IgD-negative memory B cell (primary cell): Measurements from ENCODE around the gene CR1L. TPM values are rescaled to one million over a fixed set of nuclear protein-coding genes. Genes with fewer than 3 reads are reported as not detected.
"Not testable (repeated sequence)": the region's sequence is repeated elsewhere in the genome, so short reads cannot be mapped to it uniquely, and the experiment has no call there.

ENCODE experiments used
- H3K27ac Mint-ChIP-seq, 3 donors: one replicate each; pipeline ENCODE4 v1.8.0; 2020 to 2022; ENCODE audit warnings: mild to moderate bottlenecking in 3 of 3, mixed read lengths in 3 of 3, moderate library complexity in 1 of 3
- H3K27me3 Mint-ChIP-seq: one replicate; pipeline ENCODE4 v1.8.0; 2021; ENCODE audit warnings: mixed read lengths
- H3K36me3 Mint-ChIP-seq: one replicate; pipeline ENCODE4 v1.8.0; 2020; ENCODE audit warnings: mild to moderate bottlenecking, mixed read lengths
- H3K4me1 Mint-ChIP-seq, 3 donors: one replicate each; pipeline ENCODE4 v1.8.0; 2020 to 2022; ENCODE audit warnings: mixed read lengths in 3 of 3, mild to moderate bottlenecking in 1 of 3
- H3K4me3 Mint-ChIP-seq, 4 donors: one replicate each; pipeline ENCODE4 v1.8.0; 2020 to 2022; ENCODE audit warnings: mild to moderate bottlenecking in 4 of 4, mixed read lengths in 4 of 4, moderate library complexity in 3 of 4
- H3K9me3 Mint-ChIP-seq, 3 donors: one replicate each; pipeline ENCODE4 v1.8.0; 2020 to 2021; ENCODE audit warnings: mixed read lengths in 3 of 3, mild to moderate bottlenecking in 1 of 3
- polyA plus RNA-seq: library from polyadenylated mRNA; unstranded; fragments of 300-500 nt; fragmentation: Illumina TruSeq; gene quantifications from one replicate; pipeline ENCODE4 v1.2.3, GENCODE V29; 2021

The CR1L gene
- polyA plus RNA-seq, 1 donor from 2014 or later: not detected

- Mint-ChIP-seq H3K36me3 (peaks cover 6% of the 10 kb centered on the region), H3K4me3 (no peak overlapping the region), H3K27ac (no peak overlapping the region), H3K4me1 (peaks cover 2 to 5% (median 4%) of the 10 kb centered on the region in 3 donors), H3K9me3 (no peaks in the 10 kb centered on the region), H3K27me3 (no peaks in the 10 kb centered on the region)
Observed at GRCh38 chr1:207654320-207654719, 9.4 kb downstream of the CR1L start.

- Mint-ChIP-seq H3K4me3 (no peak overlapping the region), H3K27me3 (no peaks in the 10 kb centered on the region), H3K4me1 (no peaks in the 10 kb centered on the region), H3K36me3 (peaks cover 5% of the 10 kb centered on the region), H3K9me3 (no peaks in the 10 kb centered on the region), H3K27ac (no peak overlapping the region)
Observed at GRCh38 chr1:207658408-207658807, 13.5 kb downstream of the CR1L start.

DNA sequence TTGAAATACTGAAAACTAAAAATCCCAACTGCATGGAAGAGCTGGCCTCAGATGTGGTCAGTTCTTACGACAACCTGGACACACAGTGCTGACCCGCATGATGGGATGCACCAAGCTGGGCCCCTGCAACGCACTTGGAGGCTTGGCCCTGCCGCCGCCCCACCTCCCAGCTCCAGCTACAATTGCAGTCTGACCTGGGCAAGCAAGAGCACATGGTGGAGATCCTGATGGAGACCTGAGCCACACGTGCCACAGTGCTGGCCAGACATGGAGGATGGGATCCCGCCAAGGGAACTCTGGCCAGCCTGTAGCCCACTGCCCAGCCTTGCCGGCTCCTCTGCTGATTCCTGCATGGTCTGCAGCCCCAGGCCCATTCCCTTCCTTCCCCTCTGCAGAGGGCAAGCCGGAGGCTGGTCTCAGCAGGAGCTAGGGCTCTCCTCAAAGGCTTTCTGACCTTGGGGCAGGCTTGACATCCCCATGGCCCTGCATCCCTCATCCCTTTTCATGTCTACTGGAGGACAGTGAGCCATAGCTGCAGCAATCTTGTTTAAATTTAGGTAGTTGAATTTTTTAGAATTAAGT is 14.1 kb downstream of the CR1L start:
- Mint-ChIP-seq H3K27me3 (peaks cover 2% of the 10 kb centered on the region), H3K4me1 (no peaks in the 10 kb centered on the region), H3K27ac (no peak overlapping the region), H3K36me3 (peaks cover 5% of the 10 kb centered on the region), H3K4me3 (no peak overlapping the region), H3K9me3 (no peaks in the 10 kb centered on the region)

DNA sequence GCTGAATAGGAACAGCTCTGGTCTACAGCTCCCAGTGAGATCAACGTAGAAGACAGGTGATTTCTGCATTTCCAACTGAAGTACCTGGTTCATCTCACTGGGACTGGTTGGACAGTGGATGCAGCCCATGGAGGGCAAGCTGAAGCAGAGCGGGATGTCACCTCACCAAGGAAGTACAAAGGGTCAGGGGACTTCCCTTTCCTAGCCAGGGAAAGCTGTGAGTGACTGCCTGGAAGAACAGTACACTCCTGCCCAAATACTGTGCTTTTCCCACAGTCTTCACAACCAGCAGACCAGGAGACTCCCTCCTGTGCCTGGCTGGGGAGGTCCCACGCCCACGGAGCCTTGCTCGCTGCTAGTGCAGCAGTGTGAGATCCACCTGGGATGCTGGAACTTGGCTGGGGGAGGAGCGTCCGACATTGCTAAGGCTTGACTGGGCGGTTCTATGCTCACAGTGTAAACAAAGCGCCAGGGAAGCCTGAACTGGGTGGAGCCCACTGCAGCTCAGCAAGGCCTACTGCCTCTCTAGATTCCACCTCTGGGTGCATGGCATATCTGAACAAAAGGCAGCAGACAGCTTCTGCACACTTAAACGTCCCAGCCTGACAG is 14.7 kb downstream of the CR1L start:
- H3K9me3 Mint-ChIP-seq: no peaks in the 10 kb centered on the region
- no peak overlapping the region for H3K27ac Mint-ChIP-seq
- peaks cover 0 to 2% (median 0%) of the 10 kb centered on the region in 3 donors for H3K4me1 Mint-ChIP-seq
- no peak overlapping the region for H3K4me3 Mint-ChIP-seq
- H3K27me3 Mint-ChIP-seq: peaks cover 7% of the 10 kb centered on the region
- H3K36me3 Mint-ChIP-seq: peaks cover 5% of the 10 kb centered on the region

DNA sequence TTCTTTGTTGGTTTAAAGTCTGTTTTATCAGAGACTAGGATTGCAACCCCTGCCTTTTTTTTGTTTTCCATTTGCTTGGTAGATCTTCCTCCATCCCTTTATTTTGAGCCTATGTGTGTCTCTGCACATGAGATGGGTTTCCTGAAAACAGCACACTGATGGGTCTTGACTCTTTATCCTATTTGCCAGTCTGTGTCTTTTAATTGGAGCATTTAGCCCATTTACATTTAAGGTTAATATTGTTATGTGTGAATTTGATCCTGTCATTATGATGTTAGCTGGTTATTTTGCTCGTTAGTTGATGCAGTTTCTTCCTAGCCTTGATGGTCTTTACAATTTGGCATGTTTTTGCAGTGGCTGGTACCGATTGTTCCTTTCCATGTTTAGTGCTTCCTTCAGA is 16.5 kb downstream of the CR1L start:
- not testable (repeated sequence) for H3K27me3 Mint-ChIP-seq, H3K4me1 Mint-ChIP-seq, H3K27ac Mint-ChIP-seq, H3K9me3 Mint-ChIP-seq, H3K36me3 Mint-ChIP-seq, H3K4me3 Mint-ChIP-seq

- Mint-ChIP-seq H3K4me1 (peaks cover 15 to 21% (median 20%) of the 10 kb centered on the region in 3 donors), H3K27me3 (peaks cover 45% of the 10 kb centered on the region), H3K36me3 (peaks cover 6% of the 10 kb centered on the region), H3K27ac (no peak overlapping the region), H3K9me3 (peaks cover 5 to 6% (median 6%) of the 10 kb centered on the region in 3 donors), H3K4me3 (no peak overlapping the region)
Observed at GRCh38 chr1:207666342-207666741, 21.4 kb downstream of the CR1L start.

DNA sequence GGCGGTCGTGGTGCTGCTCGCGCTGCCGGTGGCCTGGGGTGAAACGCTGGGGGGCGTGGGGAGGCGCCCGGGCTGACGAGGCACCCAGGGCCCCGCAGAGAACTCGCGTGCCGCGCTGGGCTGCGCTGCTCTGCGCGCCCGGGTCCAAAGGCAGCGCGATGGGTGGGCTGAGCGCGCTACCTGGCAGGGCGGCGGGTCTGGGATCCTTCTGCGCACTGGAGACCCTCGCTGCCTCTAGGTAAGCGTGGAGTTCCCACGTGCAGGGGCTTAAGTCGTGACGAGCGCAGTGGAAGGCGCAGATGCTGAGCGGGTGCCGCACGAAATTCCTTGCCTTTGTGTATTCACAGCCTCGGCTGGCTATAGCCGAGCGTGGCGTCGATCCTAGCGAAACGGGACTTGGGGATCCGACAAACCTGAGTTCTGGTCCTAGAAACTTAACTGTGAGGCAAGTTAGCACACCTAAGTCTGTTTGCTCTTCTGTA is 24.6 kb downstream of the CR1L start:
- Mint-ChIP-seq H3K9me3 (peaks cover 5 to 6% (median 6%) of the 10 kb centered on the region in 3 donors), H3K27me3 (peaks cover 43% of the 10 kb centered on the region), H3K36me3 (peaks cover 4% of the 10 kb centered on the region), H3K4me1 (peaks cover 14 to 29% (median 24%) of the 10 kb centered on the region in 3 donors), H3K4me3 (peak overlapping the region; percentile 27 to 83 (median 75)), H3K27ac (no peak overlapping the region)

- H3K27me3 Mint-ChIP-seq: peaks cover 42% of the 10 kb centered on the region
- peaks cover 4% of the 10 kb centered on the region for H3K36me3 Mint-ChIP-seq
- peaks cover 13 to 29% (median 24%) of the 10 kb centered on the region in 3 donors for H3K4me1 Mint-ChIP-seq
- peak overlapping the region in 2 of 3 donors; percentile 1 to 59 for H3K27ac Mint-ChIP-seq
- H3K4me3 Mint-ChIP-seq: peak overlapping the region; percentile 27 to 83 (median 75)
- peaks cover 5 to 6% (median 6%) of the 10 kb centered on the region in 3 donors for H3K9me3 Mint-ChIP-seq
Observed at GRCh38 chr1:207670192-207670591, 25.3 kb downstream of the CR1L start.

DNA sequence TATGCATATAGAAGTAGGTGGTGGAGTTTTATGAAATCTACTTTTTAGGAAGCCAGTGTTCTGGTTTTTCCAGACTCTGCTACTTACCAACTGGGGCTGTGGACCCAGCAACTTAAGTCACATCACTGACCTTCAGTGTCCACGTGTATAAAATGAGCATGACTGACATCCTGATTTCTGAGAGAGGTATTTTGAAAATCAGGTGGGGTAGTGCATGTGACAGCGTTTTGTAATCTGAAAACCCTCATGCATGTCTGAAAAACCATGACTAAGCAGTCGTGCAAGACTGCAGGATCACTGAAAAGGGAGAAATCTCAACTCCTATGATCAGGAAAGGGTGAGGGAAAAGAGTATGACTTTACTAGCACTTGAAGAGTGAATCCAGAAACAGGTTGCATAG is 26.1 kb downstream of the CR1L start:
- no peak overlapping the region for H3K27ac Mint-ChIP-seq
- peaks cover 13 to 29% (median 24%) of the 10 kb centered on the region in 3 donors for H3K4me1 Mint-ChIP-seq
- H3K27me3 Mint-ChIP-seq: peaks cover 44% of the 10 kb centered on the region
- peak overlapping the region in 1 of 4 donors; percentile 70 for H3K4me3 Mint-ChIP-seq
- H3K9me3 Mint-ChIP-seq: peaks cover 4 to 6% (median 5%) of the 10 kb centered on the region in 3 donors
- H3K36me3 Mint-ChIP-seq: peaks cover 4% of the 10 kb centered on the region

GRCh38 chr1:207672522-207673130 is 27.7 kb downstream of the CR1L start:
- Mint-ChIP-seq H3K4me1 (peaks cover 13 to 29% (median 24%) of the 10 kb centered on the region in 3 donors), H3K9me3 (no peaks in the 10 kb centered on the region), H3K27ac (no peak overlapping the region), H3K4me3 (no peak overlapping the region), H3K27me3 (peaks cover 37% of the 10 kb centered on the region), H3K36me3 (peaks cover 1% of the 10 kb centered on the region)

- Mint-ChIP-seq H3K36me3 (no peaks in the 10 kb centered on the region), H3K4me1 (peaks cover 11 to 24% (median 24%) of the 10 kb centered on the region in 3 donors), H3K27ac (no peak overlapping the region), H3K27me3 (peaks cover 32% of the 10 kb centered on the region), H3K9me3 (no peaks in the 10 kb centered on the region), H3K4me3 (no peak overlapping the region)
Observed at GRCh38 chr1:207673399-207673798, 28.5 kb downstream of the CR1L start.

DNA sequence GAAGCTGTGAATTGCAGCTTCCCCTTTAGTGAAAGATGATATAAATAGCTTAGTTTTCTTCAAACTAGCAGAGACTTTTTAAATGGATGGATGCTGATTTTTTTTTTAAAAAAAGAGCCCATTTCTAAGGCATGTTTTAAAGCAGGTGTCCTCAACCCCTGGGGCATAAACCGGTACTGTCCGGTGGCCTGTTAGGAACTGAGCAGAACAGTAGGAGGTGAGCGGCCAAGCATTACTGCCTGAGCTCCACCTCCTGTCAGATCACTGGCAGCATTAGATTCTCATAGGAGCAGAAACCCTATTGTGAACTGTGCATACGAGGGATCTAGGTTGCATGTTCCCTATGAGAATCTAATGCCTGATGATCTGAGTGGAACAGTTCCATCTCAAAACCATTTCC is 31.2 kb downstream of the CR1L start:
- no peak overlapping the region for H3K4me3 Mint-ChIP-seq
- no peaks in the 10 kb centered on the region for H3K9me3 Mint-ChIP-seq
- peaks cover 10% of the 10 kb centered on the region for H3K27me3 Mint-ChIP-seq
- peaks cover 0 to 8% (median 5%) of the 10 kb centered on the region in 3 donors for H3K4me1 Mint-ChIP-seq
- no peaks in the 10 kb centered on the region for H3K36me3 Mint-ChIP-seq
- H3K27ac Mint-ChIP-seq: no peak overlapping the region

DNA sequence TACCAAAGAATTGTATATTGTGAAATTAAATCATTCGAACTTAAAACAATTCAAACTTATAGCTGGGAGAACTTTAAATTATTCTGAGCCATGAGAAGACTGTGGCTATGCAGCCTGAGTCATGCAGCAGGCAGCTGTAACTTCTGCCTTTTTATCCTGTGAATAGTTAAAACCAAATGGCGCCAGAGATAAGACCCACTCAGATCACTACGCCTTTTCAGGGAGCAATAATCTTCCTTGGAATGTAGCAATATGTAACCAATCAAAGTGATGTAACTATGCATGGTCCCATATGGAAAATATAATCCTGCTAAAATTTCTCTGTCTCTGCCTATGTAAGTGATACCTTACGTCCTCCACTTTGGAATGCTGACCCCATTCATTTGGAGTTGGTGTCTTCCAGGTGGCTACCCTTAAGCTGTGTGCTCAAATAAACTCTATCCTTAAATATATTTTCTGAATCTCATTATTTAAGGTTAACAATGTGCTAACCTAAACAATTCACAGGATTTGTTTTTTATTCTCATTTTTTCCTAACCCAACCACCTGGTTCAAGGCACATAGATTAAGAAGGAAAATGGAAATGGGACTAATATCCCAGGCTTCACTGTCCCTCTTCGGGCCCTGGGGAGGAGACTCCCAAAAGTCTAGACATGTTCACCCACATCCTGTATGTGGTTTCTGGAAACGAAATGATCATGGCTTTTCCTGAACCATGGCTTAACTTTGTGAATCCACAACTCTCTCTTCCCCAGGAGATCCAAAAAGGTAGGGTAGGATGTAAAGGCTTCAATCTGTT is 35.9 kb downstream of the CR1L start:
- not testable (repeated sequence) for H3K4me1 Mint-ChIP-seq

DNA sequence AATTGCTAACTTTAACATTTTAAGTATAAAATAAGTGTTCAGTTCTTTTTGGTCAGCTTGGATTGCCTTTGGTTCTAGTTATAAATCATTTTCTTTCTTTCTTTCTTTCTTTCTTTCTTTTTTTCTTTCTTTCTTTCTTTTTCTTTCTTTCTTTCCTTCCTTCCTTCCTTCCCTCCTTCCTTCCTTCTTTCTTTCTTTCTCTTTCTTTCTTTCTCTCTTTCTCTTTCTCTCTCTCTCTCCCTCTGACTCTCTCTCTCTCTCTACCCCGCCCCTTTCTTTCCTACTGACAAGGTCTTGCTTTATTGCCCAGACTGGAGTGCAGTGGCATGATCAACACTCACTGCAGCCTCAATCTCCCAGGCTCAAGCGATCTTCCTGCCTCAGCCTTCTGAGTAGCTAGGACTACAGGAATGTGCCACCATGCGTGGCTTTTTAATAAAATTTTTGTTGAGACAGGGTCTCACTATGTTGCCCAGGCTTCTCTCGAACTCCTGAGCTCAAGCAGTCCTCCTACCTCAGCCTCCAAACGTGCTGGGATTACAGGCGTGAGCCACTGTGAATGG is 38.0 kb downstream of the CR1L start:
- not testable (repeated sequence) for H3K27me3 Mint-ChIP-seq, H3K4me1 Mint-ChIP-seq, H3K4me3 Mint-ChIP-seq, H3K9me3 Mint-ChIP-seq, H3K27ac Mint-ChIP-seq, H3K36me3 Mint-ChIP-seq

More for the DNA sequence above, 35.9 kb downstream of the CR1L start:
- H3K36me3 Mint-ChIP-seq, H3K27ac Mint-ChIP-seq, H3K4me3 Mint-ChIP-seq, H3K27me3 Mint-ChIP-seq, H3K9me3 Mint-ChIP-seq: not testable (repeated sequence)

- not testable (repeated sequence) for H3K27ac Mint-ChIP-seq, H3K4me3 Mint-ChIP-seq, H3K36me3 Mint-ChIP-seq, H3K27me3 Mint-ChIP-seq, H3K9me3 Mint-ChIP-seq, H3K4me1 Mint-ChIP-seq
Observed at GRCh38 chr1:207690551-207690950, 45.6 kb downstream of the CR1L start.
